BLaER1 treated with 17β-estradiol and CSF1 and Interleukin-3, amounts not matched to agents 10 nM and 100 nM (cell line): Measurements from ENCODE around the gene MESD.

Experiments used
- H3K27ac ChIP-seq, 11 experiments: shearing (Covaris generic); formaldehyde crosslinking; 2 replicates each; pipeline ENCODE4 v1.8.1; 2022
- H3K27me3 ChIP-seq, 11 experiments: shearing (Covaris generic); formaldehyde crosslinking; 2 replicates each; pipeline ENCODE4 v1.8.1; 2022
- H3K36me3 ChIP-seq, 11 experiments: shearing (Covaris generic); formaldehyde crosslinking; 2 replicates each; pipeline ENCODE4 v1.8.1; 2022
- H3K4me1 ChIP-seq, 10 experiments: shearing (Covaris generic); formaldehyde crosslinking; 2 replicates each; pipeline ENCODE4 v1.8.1; 2022
- H3K4me2 ChIP-seq, 11 experiments: shearing (Covaris generic); formaldehyde crosslinking; 2 replicates each; pipeline ENCODE4 v1.8.1; 2022
- H3K4me3 ChIP-seq, 10 experiments: shearing (Covaris generic); formaldehyde crosslinking; 2 replicates each; pipeline ENCODE4 v1.8.1; 2022
- H3K9ac ChIP-seq, 11 experiments: shearing (Covaris generic); formaldehyde crosslinking; 2 replicates each; pipeline ENCODE4 v1.8.1; 2022
- H3K9me3 ChIP-seq, 11 experiments: shearing (Covaris generic); formaldehyde crosslinking; replicated peaks in 1 of 11; 2 replicates each; pipeline ENCODE4 v1.8.1; 2022
- H4K20me1 ChIP-seq, 11 experiments: shearing (Covaris generic); formaldehyde crosslinking; 2 replicates each; pipeline ENCODE4 v1.8.1; 2022
- Cebpa-rat ChIP-seq, 11 experiments: shearing (Covaris generic); IDR thresholded peaks; 2 replicates each; pipeline ENCODE4 v1.8.1; 2022

Gene MESD

DNA sequence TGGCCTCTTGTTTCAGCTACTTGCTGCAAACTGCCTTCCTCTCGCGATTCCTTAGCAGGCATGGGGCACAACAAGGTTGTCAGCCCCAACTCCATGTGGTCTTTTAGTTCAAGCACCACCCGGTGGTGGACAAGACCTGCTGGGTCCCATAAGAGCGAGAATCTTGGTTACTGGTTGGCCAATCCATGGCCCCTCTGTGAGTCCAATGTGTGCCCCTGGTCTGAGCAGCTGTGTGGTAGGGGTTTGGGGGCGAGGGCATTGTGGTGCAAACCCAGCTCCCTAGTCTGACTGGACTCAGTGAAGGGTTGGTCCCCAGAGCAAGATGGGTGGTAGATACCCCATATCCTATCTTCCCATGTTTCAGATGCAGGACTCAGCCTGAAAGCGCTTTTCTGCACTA lies 48.8 kb downstream of the MESD start:
- Histone ChIP-seq H3K36me3 (peaks cover 17 to 65% (median 31%) of the 10 kb centered on the region in 11 experiments; a peak in 17 of 22 replicates), H4K20me1 (peaks cover 7 to 25% (median 12%) of the 10 kb centered on the region in 11 experiments; a peak in 17 of 22 replicates), H3K27ac (no peak overlapping the region), H3K9me3 (no peaks in the 10 kb centered on the region), H3K9ac (no peak overlapping the region), H3K4me2 (no peak overlapping the region), H3K4me1 (peaks cover 8 to 13% (median 11%) of the 10 kb centered on the region in 10 experiments), H3K4me3 (no peak overlapping the region), H3K27me3 (peaks cover 0 to 3% (median 0%) of the 10 kb centered on the region in 11 experiments; a peak in 1 of 22 replicates)
- no peak for TF ChIP-seq Cebpa-rat (IDR thresholded peaks at IDR 0.05)

DNA sequence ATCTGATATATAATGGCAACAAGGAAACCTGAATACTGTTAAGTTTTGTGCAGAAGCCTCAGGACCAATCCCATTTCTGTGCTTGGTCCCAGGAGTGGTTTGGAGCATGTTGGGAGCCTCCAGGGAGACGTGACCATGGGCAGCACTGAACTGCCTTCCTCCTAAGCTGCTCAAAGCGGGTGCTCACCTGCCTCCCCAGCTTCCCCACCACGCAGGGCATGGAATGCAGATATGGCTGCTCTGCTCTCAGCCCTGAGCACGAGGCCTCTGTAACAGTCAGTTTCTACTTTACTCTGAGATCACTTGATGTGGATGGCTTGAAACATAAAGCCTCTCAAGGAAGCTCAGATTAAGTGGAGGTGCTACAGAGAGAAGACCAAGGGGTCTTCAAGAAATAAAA lies 49.3 kb downstream of the MESD start:
- no peak for TF ChIP-seq Cebpa-rat (IDR thresholded peaks at IDR 0.05)
- Histone ChIP-seq H3K4me3 (no peak overlapping the region), H3K4me1 (peaks cover 3 to 8% (median 6%) of the 10 kb centered on the region in 10 experiments), H4K20me1 (peaks cover 2 to 21% (median 7%) of the 10 kb centered on the region in 11 experiments; a peak in 16 of 22 replicates), H3K36me3 (peaks cover 17 to 65% (median 31%) of the 10 kb centered on the region in 11 experiments; a peak in 17 of 22 replicates), H3K27me3 (peaks cover 0 to 3% (median 0%) of the 10 kb centered on the region in 11 experiments; a peak in 1 of 22 replicates), H3K9me3 (no peaks in the 10 kb centered on the region), H3K27ac (no peak overlapping the region), H3K9ac (no peak overlapping the region), H3K4me2 (no peak overlapping the region)

- no peak overlapping the region for H3K9ac ChIP-seq
- no peak overlapping the region for H3K4me3 ChIP-seq
- no peaks in the 10 kb centered on the region for H3K9me3 ChIP-seq
- TF ChIP-seq Cebpa-rat (IDR thresholded peaks at IDR 0.05) = no peak
- H3K4me2 ChIP-seq = no peak overlapping the region
- H3K27ac ChIP-seq = no peak overlapping the region
- peaks cover 0 to 11% (median 0%) of the 10 kb centered on the region in 11 experiments; a peak in 1 of 22 replicates for H4K20me1 ChIP-seq
- H3K36me3 ChIP-seq = peaks cover 15 to 57% (median 30%) of the 10 kb centered on the region in 11 experiments; a peak in 17 of 22 replicates
- H3K4me1 ChIP-seq = peaks cover 0 to 7% (median 2%) of the 10 kb centered on the region in 10 experiments; a peak in 3 of 20 replicates
- no peaks in the 10 kb centered on the region for H3K27me3 ChIP-seq
Observed at GRCh38 chr15:80939216-80939615, 50.4 kb downstream of the MESD start.

DNA sequence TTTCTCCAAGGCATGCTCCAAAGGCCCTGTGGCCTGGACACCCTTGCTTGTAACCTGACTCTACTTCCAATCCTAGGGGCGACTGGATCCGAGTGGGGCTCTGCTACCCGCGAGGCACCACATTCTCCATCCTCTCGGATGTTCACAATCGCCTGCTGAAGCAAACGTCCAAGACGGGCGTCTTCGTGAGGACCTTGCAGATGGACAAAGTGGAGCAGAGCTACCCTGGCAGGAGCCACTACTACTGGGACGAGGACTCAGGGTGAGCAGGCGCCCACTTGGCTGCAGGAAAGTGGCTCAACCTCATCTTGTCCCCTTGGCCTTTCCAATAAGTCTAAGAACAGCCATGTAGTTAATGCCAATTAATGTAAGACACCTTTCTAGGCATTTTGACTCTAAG lies 51.9 kb downstream of the MESD start:
- no peaks in the 10 kb centered on the region for H3K9me3 ChIP-seq
- no peak for TF ChIP-seq Cebpa-rat (IDR thresholded peaks at IDR 0.05)
- H3K27me3 ChIP-seq = no peaks in the 10 kb centered on the region

GRCh38 chr15:80936288-80937078 lies 53.1 kb downstream of the MESD start:
- no peak for TF ChIP-seq Cebpa-rat (IDR thresholded peaks at IDR 0.05)
- H3K36me3 ChIP-seq = peaks cover 2 to 30% (median 9%) of the 10 kb centered on the region in 11 experiments; a peak in 12 of 22 replicates
- H4K20me1 ChIP-seq = no peaks in the 10 kb centered on the region; a peak in 1 of 22 replicates
- H3K9ac ChIP-seq = no peak overlapping the region
- no peak overlapping the region for H3K4me3 ChIP-seq
- no peak overlapping the region for H3K4me2 ChIP-seq
- H3K27me3 ChIP-seq = no peaks in the 10 kb centered on the region
- no peak overlapping the region for H3K27ac ChIP-seq
- peaks cover 0 to 7% (median 2%) of the 10 kb centered on the region in 10 experiments; a peak in 3 of 20 replicates for H3K4me1 ChIP-seq
- no peaks in the 10 kb centered on the region for H3K9me3 ChIP-seq

More for the DNA sequence above, 51.9 kb downstream of the MESD start:
- H3K4me3 ChIP-seq = no peak overlapping the region
- H3K4me2 ChIP-seq = no peak overlapping the region
- H3K36me3 ChIP-seq = peaks cover 10 to 42% (median 20%) of the 10 kb centered on the region in 11 experiments; a peak in 17 of 22 replicates
- H3K9ac ChIP-seq = no peak overlapping the region
- H3K4me1 ChIP-seq = peaks cover 0 to 7% (median 2%) of the 10 kb centered on the region in 10 experiments; a peak in 3 of 20 replicates
- peaks cover 0 to under 1% (median 0%) of the 10 kb centered on the region in 11 experiments; a peak in 1 of 22 replicates for H4K20me1 ChIP-seq
- no peak overlapping the region for H3K27ac ChIP-seq

GRCh38 chr15:80934761-80935221 lies 54.8 kb downstream of the MESD start:
- no peak for TF ChIP-seq Cebpa-rat (IDR thresholded peaks at IDR 0.05)
- Histone ChIP-seq H3K4me3 (no peak overlapping the region), H3K36me3 (peaks cover 0 to 16% (median 0%) of the 10 kb centered on the region in 11 experiments; a peak in 4 of 22 replicates)

DNA sequence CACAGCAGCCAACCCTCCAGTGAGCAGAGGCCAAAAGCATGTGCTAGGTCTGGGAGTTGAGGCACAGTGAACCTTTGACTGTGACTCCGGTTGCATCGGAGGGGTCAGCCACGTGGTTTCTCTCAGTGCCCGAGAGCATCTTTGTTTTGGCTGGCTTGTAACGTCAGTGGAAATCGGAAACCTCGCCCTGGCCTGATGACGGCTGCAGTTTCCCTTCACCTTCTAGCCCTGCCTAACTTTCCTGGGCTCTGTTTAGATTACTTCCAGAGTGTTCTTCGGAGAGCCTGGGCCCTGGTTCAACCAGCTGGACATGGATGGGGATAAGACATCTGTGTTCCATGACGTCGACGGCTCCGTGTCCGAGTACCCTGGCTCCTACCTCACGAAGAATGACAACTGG lies 56.6 kb downstream of the MESD start:
- no peak overlapping the region for H3K9ac ChIP-seq
- H3K36me3 ChIP-seq = peaks cover 0 to 14% (median 0%) of the 10 kb centered on the region in 11 experiments; a peak in 4 of 22 replicates
- H3K27ac ChIP-seq = no peak overlapping the region
- H3K4me1 ChIP-seq = peaks cover 0 to 7% (median 2%) of the 10 kb centered on the region in 10 experiments; a peak in 3 of 20 replicates
- no peak for TF ChIP-seq Cebpa-rat (IDR thresholded peaks at IDR 0.05)
- no peaks in the 10 kb centered on the region for H4K20me1 ChIP-seq
- no peaks in the 10 kb centered on the region for H3K9me3 ChIP-seq
- H3K4me2 ChIP-seq = no peak overlapping the region
- no peaks in the 10 kb centered on the region for H3K27me3 ChIP-seq
- no peak overlapping the region for H3K4me3 ChIP-seq

More at GRCh38 chr15:80934761-80935221, 54.8 kb downstream of the MESD start:
- H3K9me3 ChIP-seq = no peaks in the 10 kb centered on the region
- peaks cover 0 to 7% (median 2%) of the 10 kb centered on the region in 10 experiments; a peak in 3 of 20 replicates for H3K4me1 ChIP-seq
- no peaks in the 10 kb centered on the region for H4K20me1 ChIP-seq
- H3K9ac ChIP-seq = no peak overlapping the region
- H3K27me3 ChIP-seq = no peaks in the 10 kb centered on the region
- peak overlapping the region in 3 of 11 experiments; percentile 4 to 14 (median 5); a peak in 2 of 22 replicates for H3K4me2 ChIP-seq
- no peak overlapping the region for H3K27ac ChIP-seq

GRCh38 chr15:80932513-80932815 lies 57.2 kb downstream of the MESD start:
- no peak for TF ChIP-seq Cebpa-rat (IDR thresholded peaks at IDR 0.05)
- no peak overlapping the region for H3K9ac ChIP-seq
- H3K27ac ChIP-seq = no peak overlapping the region
- peaks cover 0 to 9% (median 0%) of the 10 kb centered on the region in 11 experiments; a peak in 3 of 22 replicates for H3K36me3 ChIP-seq
- peaks cover 0 to 7% (median 2%) of the 10 kb centered on the region in 10 experiments; a peak in 3 of 20 replicates for H3K4me1 ChIP-seq
- H3K4me3 ChIP-seq = no peak overlapping the region
- H3K9me3 ChIP-seq = no peaks in the 10 kb centered on the region
- no peaks in the 10 kb centered on the region for H4K20me1 ChIP-seq
- no peaks in the 10 kb centered on the region for H3K27me3 ChIP-seq
- H3K4me2 ChIP-seq = no peak overlapping the region
